Measurements from ENCODE around the gene TPRG1L. TPM values are rescaled to one million over a fixed set of nuclear protein-coding genes. Genes with fewer than 3 reads are reported as not detected.
A peak's percentile ranks its signal among the peaks of the same experiment; 100 is the strongest.

Gene TPRG1L
- total and polyA plus RNA-seq, 2 of the 4 experiments (the other 2 are of a cell fraction): 25.3 to 39.5 TPM

- Histone ChIP-seq H2AK9ac (replicated peaks; ENCODE audit: low read depth, low read length, poor library complexity) (no peak overlapping the region), H2BK20ac (ENCODE audit: low read depth, low read length) (no peak overlapping the region), H3K4me1 (ENCODE audit: control insufficient read depth, insufficient read depth, low read length) (peaks cover 22% of the 10 kb centered on the region), H3K9me3 (ENCODE audit: control insufficient read depth, insufficient read depth, low read length) (no peaks in the 10 kb centered on the region), H3K79me1 (ENCODE audit: low read depth in 1 of 2, low read length in 2 of 2) (no peaks in the 10 kb centered on the region), H3K4me3 (ENCODE audit: insufficient read depth, low read depth, low read length) (no peak overlapping the region), H2AK5ac (ENCODE audit: low read depth, low read length) (no peak overlapping the region), H4K91ac (ENCODE audit: insufficient read depth, low read depth, low read length) (no peak overlapping the region), H3K14ac (replicated peaks; ENCODE audit: low read depth, low read length) (no peak overlapping the region), H3K9ac (ENCODE audit: low read depth, low read length) (no peak overlapping the region), H3K18ac (ENCODE audit: low read depth, low read length) (no peak overlapping the region), H3K9me1 (ENCODE audit: insufficient read depth, low read length) (no peaks in the 10 kb centered on the region; the same call in 1 of the 2 replicates), H3K56ac (ENCODE audit: extremely low read depth, insufficient read depth, low read length) (no peak overlapping the region), H4K8ac (ENCODE audit: low read depth in 2 of 2, low read length in 2 of 2) (no peak overlapping the region), H3K36me3 (ENCODE audit: control insufficient read depth, insufficient read depth, low read length) (no peaks in the 10 kb centered on the region), H3K27me3 (ENCODE audit: control insufficient read depth, insufficient read depth, low read length) (peaks cover 15% of the 10 kb centered on the region; the same call in 1 of the 2 replicates), H2BK5ac (ENCODE audit: low read depth, low read length, poor library complexity, severe bottlenecking) (no peak overlapping the region), H3K27ac (ENCODE audit: insufficient read depth, low read length) (no peak overlapping the region), H3K23ac (ENCODE audit: low read depth, low read length) (no peak overlapping the region), H4K20me1 (ENCODE audit: insufficient read depth, low read length) (no peaks in the 10 kb centered on the region), H3K4me2 (ENCODE audit: low read depth, low read length) (no peak overlapping the region), H3K4ac (ENCODE audit: low read depth, low read length) (no peak overlapping the region), H2AFZ (replicated peaks; ENCODE audit: low read length, poor library complexity) (no peak overlapping the region), H2BK15ac (ENCODE audit: low read depth, low read length) (no peak overlapping the region), H4K5ac (ENCODE audit: low read depth, low read length) (no peak overlapping the region), H2BK120ac (ENCODE audit: low read depth, low read length) (no peak overlapping the region)
- POLR2A ChIA-PET (ENCODE audit: unreplicated experiment): no interaction called here
- CTCF ChIA-PET: interaction anchor here (1.5 kb wide), 1 partner anchor 50 kb away, joined by 9 read pairs; no protein-coding TSS in a partner anchor
- ATAC-seq (ENCODE audit: low read depth) (no peak; the same call in 1 of the 2 replicates), DNase-seq (no peak)
- in situ Hi-C loops (cut with MboI; ENCODE audit: low sequenced_read_pairs) (no loop called here), intact Hi-C loops (cut with micrococcal nuclease) (loop anchor here (1.0 kb wide), 1 partner anchor 50 kb away; no protein-coding TSS in a partner anchor), dilution Hi-C loops (cut with HindIII; ENCODE audit: low sequenced_read_pairs, unreplicated experiment) (no loop called here)
- TF ChIP-seq NFE2L2 (IDR thresholded peaks at IDR 0.05; ENCODE audit: low read depth, low read length): no peak
- peak; percentile 61 for TF ChIP-seq CTCF (conservative IDR thresholded peaks at IDR 0.05; ENCODE audit: low read depth, low read length)
- TF ChIP-seq MAZ (IDR thresholded peaks at IDR 0.05; ENCODE audit: borderline replicate concordance, low read depth, low read length): no peak
- TF ChIP-seq RAD21 (IDR thresholded peaks at IDR 0.05; ENCODE audit: low read length): peak; percentile 63
- TF ChIP-seq SMC3 (IDR thresholded peaks at IDR 0.05; ENCODE audit: low read depth, low read length): peak; percentile 57
- 38% methylated on average over 7 of the region's 20 CpGs; no CpG with 5 or more reads in 1 of the 2 experiments for WGBS, 2 experiments (ENCODE audit: extremely low coverage in 2 of 2, insufficient read length in 1 of 2)
- BruUV-seq (replicated peaks): no TSS peak
Observed at GRCh38 chr1:3614755-3615742, 9.8 kb upstream of the TPRG1L start.

Measured in IMR-90 (cell line).